NOMO-1 treated with DMSO at 0.1 percent for 48 hours (cell line): ENCODE results near the gene COL27A1.
"Not testable (repeated sequence)": the region's sequence is repeated elsewhere in the genome, so short reads cannot be mapped to it uniquely, and the experiment has no call there.

Experiments
- DNase-seq: peaks from one replicate; lab custom pipeline; 2025; ENCODE audit not compliant: unreplicated experiment; lab: John Stamatoyannopoulos, UW

Gene COL27A1

GRCh38 chr9:114180696-114181606 lies 25.6 kb downstream of the COL27A1 start:
- no peak for DNase-seq

- no peak for DNase-seq
Measured at GRCh38 chr9:114181607-114182409, 26.5 kb downstream of the COL27A1 start.

- no peak for DNase-seq
Measured at GRCh38 chr9:114183006-114183405, 27.7 kb downstream of the COL27A1 start.

GRCh38 chr9:114184071-114184470 lies 28.7 kb downstream of the COL27A1 start:
- DNase-seq: no peak

GRCh38 chr9:114184866-114185265 lies 29.5 kb downstream of the COL27A1 start:
- no peak for DNase-seq

- no peak for DNase-seq
Measured at GRCh38 chr9:114185570-114186490, 30.5 kb downstream of the COL27A1 start.

GRCh38 chr9:114186605-114187289 lies 31.4 kb downstream of the COL27A1 start:
- no peak for DNase-seq

GRCh38 chr9:114187827-114188226 lies 32.5 kb downstream of the COL27A1 start:
- no peak for DNase-seq

- DNase-seq: no peak
Measured at GRCh38 chr9:114189823-114190562, 34.7 kb downstream of the COL27A1 start.

- no peak for DNase-seq
Measured at GRCh38 chr9:114190563-114190905, 35.2 kb downstream of the COL27A1 start.

- DNase-seq: not testable (repeated sequence)
Measured at GRCh38 chr9:114191402-114191801, 36.1 kb downstream of the COL27A1 start.

GRCh38 chr9:114192539-114192938 lies 37.2 kb downstream of the COL27A1 start:
- DNase-seq: no peak

- DNase-seq: no peak
Measured at GRCh38 chr9:114193090-114193489, 37.8 kb downstream of the COL27A1 start.

GRCh38 chr9:114196117-114196516 lies 40.8 kb downstream of the COL27A1 start:
- DNase-seq: no peak

- DNase-seq: no peak
Measured at GRCh38 chr9:114196979-114197622, 41.8 kb downstream of the COL27A1 start.

GRCh38 chr9:114198249-114199040 lies 43.1 kb downstream of the COL27A1 start:
- no peak for DNase-seq

- no peak for DNase-seq
Measured at GRCh38 chr9:114200721-114201300, 45.5 kb downstream of the COL27A1 start.

GRCh38 chr9:114202396-114202795 lies 47.1 kb downstream of the COL27A1 start:
- DNase-seq: peak; percentile 8
